GM21825 (cell line): ENCODE data around the gene CISD2.
"Not testable (repeated sequence)": the region's sequence is repeated elsewhere in the genome, so short reads cannot be mapped to it uniquely, and the experiment has no call there.

Experiments used
- ATAC-seq: cut with Tn5 transposase; IDR thresholded peaks from one replicate; pipeline ENCODE4 v1.9.1; 2021; ENCODE audit warnings: mild to moderate bottlenecking, moderate library complexity; ENCODE audit not compliant: unreplicated experiment

The CISD2 gene, protein sequence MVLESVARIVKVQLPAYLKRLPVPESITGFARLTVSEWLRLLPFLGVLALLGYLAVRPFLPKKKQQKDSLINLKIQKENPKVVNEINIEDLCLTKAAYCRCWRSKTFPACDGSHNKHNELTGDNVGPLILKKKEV

DNA sequence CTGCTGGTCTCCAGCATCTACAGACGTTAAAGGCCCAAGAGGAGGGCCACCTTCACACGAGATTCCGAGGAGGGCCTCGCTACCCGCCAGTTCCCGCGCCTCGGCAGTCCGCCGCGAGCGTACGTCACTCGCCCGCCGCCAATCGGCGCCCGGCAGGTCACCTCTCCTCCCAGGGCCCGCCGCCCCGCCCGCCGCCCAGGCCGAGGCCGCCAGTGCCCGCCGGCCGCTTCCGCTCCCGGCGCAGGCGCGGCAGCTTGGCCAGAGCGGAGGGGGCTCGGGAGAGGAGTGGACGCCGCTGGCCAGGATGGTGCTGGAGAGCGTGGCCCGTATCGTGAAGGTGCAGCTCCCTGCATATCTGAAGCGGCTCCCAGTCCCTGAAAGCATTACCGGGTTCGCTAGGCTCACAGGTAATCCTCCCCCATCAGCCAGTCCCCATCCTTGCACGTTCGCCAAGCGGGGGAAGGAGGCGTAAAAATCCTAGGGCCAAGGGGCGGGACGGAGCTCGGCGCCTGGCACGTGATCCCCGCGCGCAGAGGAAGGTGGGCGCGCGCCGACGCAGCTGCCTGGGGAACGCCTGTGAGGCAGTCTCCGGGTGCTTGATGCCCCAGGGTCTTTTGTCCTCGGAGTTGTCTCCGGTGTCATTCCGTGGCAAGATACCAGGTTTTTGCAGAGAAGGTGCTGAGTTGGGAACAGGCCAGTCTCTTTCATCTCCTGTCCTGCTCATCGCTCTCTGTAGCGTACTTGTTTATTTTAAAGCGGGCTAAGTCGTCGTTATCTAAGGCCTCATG, at the start of gene CISD2:
Gene CISD2 (plus strand): TSS at position 212 of the 788 bp plus-strand sequence. CDS start 93 bp downstream, at position 305.
- peak; percentile 87 for ATAC-seq

DNA sequence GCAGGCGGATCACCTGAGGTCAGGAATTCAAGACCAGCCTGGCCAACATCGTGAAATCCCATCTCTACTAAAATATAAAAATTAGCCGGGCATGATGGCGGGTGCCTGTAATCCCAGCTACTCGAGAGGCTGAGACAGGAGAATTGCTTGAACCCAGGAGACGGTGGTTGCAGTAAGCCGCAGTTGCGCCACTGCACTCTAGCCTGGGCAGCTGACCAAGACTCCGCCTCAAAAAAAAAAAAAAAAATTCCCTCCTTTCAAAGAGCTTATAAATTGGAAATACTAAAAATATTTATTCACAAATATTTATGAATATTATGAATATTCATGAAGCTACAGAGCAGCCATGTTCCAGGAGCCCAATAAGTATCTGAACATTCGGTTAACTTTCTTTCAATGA, 49.7 kb upstream of the CISD2 start:
- not testable (repeated sequence) for ATAC-seq

DNA sequence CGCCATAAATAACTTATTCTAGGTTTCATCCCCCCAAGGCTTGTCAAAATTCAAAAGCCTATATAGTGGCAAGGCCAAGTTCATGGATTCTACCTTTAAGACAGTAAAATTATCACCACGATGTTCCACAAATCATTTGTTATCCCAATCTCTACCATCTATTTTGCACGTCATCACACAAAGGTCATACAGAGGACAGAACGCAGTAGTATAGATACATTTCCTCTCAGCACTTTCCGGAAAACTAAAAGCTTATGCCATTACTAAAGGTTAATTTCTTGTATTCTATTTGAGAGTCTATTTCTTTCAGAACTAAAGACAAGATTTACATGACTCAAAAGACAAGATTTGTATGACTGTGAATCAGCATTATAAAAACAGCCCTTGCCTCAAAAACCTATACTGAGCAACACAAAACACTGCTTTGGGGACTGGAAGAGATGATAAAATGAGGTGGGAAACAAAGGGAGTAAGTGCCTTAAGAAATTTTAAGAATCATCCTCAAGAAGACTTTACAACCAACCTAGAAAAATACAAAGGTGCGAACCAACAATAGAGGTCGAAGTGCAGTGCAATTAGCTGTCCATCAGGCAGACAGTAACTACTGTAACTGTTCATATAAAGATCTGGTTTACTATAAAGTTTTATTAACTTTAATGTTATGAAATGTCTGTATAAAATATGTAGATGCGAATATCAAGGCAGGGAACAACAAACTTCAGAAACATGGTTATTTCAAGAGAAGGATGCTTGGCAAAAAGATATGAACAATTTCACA, 49.0 kb upstream of the CISD2 start:
- ATAC-seq, result no peak

DNA sequence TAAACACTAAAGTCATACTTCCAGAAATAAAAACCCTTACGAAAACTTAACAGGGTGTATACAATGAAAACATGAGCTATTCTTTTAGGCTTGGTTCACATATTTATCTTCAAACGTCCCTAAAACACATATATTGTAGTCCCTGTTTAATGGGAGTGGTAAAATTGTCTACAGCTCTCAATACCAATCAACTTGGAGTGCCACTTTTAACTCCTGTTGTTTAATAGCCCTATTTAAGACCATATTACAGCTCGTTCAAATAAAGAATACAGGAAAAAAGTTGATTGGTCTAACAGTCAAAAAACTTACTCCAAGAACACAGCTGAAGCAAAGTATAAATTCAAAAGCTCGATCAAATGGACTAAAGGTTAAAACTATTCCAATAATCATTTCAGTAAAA, 45.3 kb upstream of the CISD2 start:
- ATAC-seq, result no peak

DNA sequence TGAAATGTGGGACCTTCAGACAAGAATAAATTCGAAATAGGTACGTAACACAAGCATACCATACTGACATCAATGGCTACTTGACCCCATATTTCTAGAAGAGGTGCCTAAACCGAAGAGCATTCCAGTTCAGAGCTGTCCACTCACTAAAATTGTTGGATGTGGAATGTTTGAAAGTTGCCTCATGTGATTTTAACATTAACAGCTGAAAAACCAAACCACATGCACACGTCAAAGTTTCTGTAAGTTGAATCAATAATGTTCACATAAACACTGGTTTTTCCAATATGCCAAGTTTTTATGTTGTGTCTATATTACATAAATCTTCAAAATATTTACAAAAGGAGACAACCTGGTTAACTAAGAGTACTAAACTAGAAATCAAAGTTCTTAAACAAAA, 44.9 kb upstream of the CISD2 start:
- ATAC-seq, result no peak

DNA sequence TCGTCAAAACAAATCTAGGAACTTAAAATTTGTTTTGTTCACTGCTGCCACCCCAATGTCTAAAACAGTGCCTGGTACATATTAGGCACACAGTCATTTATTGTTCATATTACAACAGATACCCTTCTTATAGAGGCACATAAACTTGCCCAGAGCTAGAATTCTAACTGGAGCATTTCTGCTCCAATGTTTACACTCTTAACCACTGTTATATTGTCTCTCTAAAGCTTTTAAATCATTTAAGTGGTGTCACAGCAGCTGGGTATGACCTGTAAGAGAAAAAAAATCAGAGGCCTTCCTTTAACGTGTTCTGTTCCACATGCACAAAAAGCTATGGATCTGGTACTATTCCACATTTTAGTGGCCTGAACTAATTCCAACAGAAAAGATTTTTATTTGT, 44.4 kb upstream of the CISD2 start:
- ATAC-seq, result no peak

DNA sequence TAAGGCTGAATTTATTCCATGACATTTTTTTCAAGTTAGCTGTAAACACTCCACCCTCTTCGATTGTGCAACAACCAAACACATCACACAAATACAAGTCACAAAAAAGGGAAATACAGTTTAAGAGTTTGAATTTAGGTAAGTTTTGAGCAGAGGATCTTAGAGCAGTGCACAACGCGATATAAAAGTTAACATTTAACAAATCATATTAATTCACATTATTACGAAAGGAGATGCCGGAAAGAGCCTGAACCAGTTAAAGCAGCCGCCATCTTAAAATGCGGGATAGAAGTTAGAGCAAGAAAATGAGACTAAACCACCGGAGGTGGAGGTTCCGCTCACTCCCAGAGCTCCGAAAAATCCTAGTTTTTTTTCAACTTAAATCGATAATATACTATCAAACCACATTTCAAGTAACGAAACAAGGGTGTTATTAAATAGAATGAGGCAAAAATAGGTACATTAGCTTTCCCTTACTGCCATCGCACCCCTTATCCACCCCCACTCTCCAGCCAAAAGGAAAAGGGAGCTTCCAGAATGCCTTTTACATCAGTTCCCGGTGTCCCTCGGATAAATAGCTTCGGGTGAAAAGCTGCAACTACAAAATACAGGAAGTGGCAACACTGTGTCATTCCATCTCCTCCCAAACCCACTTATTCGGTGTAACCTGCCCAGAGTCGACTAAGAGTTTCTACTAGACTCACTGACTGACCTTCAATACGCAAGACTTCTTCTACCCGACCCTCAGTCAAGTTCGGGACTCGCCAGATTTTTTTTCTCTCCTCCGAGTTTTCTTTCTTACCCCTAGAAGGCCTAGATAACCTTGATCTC, 43.3 kb upstream of the CISD2 start:
- no peak for ATAC-seq

DNA sequence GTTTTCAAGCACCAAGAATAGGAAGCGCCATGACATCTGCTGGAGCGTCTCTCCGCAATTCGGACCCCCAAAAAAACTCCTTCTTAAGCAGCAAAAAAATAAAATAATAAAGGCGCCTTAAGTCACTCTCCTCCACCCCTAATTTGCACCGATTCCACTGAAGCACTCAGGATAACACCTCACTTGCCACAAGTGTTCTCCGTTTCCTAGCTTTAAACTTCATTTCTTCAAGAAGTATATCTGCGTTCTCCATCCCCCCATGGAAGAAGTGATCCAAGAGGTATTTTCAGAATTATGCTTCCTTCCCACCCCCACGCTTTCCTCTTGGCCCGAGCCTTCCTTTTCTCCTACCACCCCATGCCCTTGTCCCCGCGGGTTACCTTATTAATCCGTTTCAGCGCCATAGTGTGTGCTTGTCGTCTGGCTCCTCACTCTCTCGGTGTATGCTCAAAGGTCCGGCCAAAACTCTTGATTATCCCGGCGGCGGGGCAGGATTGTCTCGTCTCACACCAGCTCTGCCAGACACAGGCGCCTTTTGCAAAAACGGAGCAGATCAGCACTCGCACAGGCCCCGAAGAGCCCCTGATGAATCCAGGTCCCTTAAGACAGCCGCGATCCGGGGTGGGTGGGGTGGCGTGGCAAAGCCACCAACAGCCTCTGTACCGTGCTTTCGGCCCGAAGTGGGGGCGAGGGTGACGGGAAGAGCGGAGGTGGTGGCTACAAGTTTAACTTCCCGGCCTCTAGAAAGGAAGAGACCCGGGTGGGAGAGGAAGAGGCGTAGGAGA, 42.5 kb upstream of the CISD2 start:
- ATAC-seq, result no peak

DNA sequence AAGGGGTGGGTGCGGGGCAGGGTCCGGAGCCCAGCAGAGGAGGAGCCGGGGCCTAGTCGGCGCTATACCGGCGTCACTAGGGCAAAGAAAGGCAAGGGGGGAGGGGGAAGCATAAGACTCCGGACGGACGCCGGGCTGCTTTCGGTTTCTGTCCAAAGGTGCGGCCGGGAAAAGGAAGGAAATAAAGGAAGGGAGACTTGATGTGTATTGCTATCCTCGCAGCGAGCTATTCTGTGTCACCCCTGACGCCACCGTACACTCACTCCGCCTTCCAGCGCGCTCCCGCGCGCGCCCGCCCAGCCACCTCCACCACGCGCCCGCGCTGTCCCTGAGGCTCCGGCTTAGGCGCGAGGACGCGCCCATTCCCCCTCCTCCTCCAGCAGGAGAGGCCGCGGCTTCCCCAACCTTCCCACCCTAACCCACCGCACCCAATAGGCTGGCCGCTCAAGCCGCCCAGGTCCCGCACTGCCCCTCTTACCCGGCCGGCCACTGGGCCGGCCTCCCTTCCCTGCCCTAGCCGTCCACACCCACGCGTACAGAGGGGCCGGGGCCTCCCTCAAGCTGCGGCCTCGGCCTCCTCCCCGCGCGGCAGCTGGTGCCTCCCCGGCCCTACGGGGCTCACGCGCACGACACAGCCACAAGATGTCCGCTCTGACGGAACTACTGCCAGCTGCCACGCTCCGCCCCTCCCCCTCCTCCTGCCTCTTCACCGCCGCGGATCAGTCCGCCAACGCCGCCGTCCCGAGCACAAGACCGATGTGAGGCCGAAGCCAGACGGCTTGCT, 41.7 kb upstream of the CISD2 start, which contains the start of gene UBE2D3:
Gene UBE2D3 (minus strand): TSS at position 662 of the 784 bp plus-strand sequence. CDS start 1,043 bp downstream, outside the sequence.
- peak; percentile 28 for ATAC-seq

DNA sequence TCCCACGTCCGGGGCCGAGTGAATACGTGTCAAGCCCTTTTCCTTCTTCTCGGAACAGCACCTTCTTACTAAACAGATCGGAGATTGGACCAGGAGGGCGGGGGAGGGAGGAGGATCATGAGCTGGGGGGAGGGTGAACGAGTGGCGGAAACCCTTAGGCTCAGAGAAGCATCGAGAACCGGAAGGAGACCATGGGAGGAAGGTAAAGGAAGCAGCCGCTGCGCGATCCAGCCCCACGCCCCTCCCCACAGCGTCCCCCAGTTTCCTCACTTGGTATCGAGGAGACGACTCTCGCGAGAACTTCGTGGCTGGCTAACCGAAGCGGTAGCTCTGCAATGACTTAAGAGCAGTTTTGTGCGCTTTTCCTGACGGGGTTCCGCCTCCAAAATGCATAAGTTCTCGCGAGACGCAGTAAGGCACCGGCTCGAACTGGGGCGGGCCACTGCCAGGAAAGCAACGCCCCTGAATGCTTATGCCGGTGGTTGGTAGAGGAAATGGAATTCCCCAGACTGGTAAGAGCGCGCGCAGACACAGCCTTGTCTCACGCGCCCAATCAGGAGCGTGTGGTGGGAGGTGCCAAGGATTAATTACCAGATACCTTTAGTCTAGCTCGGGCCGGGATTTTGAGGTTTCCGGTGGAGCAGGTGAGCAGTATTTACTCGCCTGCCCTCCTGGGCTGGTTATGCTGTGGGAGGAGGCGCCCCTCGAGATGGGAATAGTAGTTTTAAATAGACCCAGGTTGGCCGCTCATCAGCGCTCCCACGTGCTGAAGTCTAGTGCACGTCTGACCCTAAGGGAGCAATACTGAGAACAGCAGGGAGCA, 40.9 kb upstream of the CISD2 start:
- peak; percentile 81 for ATAC-seq

DNA sequence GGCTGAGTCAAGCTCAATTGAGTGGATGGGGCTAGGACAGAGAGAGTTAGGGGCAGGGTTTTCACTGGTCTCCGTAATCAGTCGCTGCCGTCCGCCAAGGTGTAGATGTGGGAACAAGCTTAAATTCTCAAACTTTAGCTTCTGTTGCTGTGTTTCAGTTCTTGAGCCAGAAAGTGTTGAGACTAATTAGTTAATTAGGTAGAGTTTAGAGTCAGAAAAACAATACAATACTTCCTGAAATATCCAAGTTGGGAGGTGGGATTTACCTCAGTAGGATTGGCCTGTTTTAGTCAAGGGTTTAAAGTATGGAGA, 40.3 kb upstream of the CISD2 start:
- no peak for ATAC-seq

DNA sequence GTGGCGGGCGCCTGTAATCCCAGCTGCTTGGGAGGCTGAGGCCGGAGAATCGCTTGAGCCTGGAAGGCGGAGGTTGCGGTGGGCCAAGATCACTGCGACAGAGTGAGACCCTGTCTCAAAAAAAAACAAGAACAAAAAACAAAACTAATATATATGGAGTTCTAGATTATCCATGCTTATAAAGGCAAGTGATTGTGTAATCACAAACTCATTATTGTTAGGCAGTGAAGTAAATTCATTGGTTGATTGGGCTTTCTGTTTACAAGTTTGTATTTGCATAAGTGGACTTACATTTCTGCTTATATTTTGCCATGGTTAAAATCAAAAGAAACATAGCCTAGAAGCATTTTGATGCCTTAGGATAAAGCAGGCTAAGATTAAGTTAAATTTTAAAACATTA, 39.0 kb upstream of the CISD2 start:
- no peak for ATAC-seq

DNA sequence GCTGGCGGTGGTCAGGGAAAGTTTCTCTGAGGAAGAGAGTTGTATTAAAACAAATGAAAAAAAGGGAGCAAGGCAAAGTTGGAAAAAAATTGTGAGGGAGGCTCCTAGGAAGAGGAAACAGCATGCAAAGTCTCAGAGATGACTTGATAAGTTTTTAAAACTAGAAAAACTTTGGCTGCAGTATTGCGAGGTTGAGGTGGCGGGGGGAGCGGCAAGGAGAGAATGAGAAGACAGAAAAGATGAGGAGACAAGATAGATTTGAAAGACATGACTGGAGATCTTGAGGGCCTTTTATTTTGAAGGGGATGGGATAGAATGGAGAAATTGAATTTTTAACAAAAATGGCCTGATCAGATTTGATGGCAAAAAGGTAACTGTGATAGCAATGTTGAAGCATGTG, 36.7 kb upstream of the CISD2 start:
- ATAC-seq, result no peak

DNA sequence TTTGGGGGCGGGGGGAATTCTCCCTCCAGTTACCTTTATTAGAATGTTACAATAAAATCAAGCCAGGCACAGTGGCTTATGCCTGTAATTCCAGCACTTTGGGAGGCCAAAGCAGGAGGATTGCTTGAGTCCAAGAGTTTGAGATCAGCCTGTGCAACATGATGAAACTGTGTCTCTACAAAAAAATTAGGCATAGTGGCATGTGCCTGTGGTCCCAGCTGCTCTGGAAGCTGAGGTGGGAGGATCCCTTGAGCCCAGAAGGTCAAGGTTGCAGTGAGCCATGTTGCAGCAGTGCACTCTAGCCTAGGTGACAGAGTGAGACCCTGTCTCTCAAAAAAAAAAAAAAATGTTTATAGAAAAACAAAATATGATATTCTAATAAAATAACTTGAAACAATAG, 36.1 kb upstream of the CISD2 start:
- no peak for ATAC-seq

DNA sequence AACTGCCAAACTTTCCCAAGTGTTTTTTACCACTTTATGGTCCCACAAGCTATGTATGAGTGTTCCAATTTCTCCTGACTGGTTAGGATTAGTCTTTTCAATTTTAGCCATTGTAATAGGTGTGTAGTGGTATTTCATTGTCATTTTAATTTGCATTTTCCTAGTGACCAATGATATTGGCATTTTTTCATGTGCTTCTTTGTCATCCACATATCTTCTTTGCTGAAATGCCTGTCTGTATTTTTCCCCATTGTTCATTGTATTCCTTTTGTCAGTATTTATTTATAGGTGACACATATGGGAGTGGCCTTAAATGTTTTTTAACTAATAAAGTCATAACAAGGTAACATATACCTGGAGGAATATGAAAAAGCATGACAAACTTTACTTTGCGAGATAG, 32.2 kb upstream of the CISD2 start:
- no peak for ATAC-seq

DNA sequence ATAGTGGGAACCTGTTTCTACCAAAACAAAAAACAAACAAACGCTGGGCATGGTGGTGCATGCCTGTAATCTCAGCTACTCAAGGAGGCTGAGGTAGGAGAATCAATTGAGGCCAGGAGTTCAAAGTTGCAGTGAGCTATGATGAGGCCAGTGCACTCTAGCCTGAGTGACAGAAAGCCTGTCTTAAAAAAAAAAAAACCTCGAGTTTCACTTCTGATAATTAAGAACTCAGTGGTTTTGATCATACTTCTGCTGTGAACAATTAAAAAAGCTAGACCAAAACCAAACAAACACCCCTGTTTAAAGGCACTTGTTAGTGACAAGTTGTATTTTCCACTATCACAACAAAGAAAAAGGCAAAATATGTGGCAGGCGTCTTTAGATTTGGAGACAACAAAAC, 26.4 kb upstream of the CISD2 start:
- ATAC-seq, result no peak

DNA sequence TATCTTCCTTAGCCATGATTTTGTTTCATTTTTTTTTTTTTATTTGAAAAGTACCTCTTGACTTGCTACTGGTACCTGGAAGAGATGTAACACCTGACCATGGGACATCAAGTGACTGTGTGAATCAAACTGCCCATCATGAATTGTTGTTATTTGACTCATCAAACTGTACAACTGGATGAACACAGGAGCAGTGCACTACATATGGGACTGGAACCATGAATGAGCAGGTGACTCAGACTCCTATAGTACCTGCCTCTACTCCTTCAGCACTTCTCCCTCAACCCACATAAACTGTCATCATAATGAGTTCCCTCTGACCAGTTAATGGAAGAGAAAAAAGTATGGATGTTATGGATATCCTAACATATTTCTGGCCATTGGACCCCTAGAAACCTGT, 25.5 kb upstream of the CISD2 start:
- ATAC-seq, result no peak

DNA sequence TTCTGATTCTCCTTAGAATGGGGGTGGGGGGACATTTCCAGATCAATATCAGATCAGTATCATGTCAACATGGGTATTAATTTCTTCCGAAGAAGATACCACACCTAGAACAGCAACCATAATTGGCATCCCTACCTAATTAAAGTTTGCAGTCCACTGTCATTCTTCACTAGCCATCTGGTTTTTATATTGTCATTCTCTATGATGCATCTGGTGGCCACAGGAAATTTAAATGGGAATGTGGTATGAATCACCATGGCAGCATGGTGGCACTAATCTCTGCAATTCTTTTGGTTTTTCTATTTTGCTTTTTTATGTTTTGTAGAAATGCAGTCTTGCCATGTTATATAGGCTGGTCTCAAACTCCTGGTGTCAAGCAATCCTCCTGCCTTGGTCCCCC, 24.9 kb upstream of the CISD2 start:
- ATAC-seq, result no peak

DNA sequence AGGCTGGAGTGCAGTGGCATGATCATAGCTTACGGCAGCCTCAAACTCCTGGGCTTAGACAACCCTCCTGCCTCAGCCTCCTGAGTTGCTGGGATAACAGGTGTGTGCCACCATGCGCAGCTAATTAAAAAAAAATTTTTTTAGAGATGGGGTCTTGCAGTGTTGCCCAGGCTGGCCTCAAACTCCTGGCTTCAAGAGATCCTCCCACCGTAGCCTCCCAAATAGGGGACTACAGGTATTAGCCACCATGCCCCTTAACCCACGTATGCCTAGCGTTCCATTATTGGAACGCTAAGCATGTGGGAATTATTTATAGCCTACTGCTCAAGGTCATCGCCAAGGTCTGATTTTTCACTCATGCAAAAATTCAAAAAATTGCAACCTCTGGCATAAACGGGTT, 21.1 kb upstream of the CISD2 start:
- no peak for ATAC-seq
